HG03378 (cell line): ENCODE measurements around the gene C19orf12.

Experiments
- ATAC-seq: cut with Tn5 transposase; IDR thresholded peaks from one replicate; pipeline ENCODE4 v1.9.1; 2021; ENCODE audit warnings: mild to moderate bottlenecking, moderate library complexity; ENCODE audit not compliant: unreplicated experiment

C19orf12 gene

DNA sequence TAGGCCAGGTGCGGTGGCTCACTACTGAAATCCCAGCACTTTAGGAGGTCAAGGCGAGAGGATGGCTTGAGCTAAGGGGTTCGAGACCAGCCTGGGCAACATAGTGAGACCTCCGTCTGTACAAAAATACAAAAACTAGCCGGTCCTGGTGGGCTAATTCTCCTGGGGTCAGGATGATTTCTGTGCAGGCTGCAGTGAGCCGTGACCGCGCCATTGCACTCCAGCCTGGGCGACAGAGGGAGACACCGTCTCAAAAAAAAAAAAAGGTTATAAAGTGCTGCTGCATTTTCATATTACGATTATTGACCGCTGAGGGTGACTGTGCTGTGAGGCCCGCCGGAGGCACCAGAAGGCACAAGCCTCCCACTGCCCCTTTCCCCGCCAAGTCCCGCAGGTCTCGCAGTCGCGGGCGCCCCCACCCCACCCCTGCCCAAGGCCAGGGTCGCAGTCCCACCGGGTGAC, 50.3 kb downstream of the C19orf12 start:
- ATAC-seq = peak; percentile 20

DNA sequence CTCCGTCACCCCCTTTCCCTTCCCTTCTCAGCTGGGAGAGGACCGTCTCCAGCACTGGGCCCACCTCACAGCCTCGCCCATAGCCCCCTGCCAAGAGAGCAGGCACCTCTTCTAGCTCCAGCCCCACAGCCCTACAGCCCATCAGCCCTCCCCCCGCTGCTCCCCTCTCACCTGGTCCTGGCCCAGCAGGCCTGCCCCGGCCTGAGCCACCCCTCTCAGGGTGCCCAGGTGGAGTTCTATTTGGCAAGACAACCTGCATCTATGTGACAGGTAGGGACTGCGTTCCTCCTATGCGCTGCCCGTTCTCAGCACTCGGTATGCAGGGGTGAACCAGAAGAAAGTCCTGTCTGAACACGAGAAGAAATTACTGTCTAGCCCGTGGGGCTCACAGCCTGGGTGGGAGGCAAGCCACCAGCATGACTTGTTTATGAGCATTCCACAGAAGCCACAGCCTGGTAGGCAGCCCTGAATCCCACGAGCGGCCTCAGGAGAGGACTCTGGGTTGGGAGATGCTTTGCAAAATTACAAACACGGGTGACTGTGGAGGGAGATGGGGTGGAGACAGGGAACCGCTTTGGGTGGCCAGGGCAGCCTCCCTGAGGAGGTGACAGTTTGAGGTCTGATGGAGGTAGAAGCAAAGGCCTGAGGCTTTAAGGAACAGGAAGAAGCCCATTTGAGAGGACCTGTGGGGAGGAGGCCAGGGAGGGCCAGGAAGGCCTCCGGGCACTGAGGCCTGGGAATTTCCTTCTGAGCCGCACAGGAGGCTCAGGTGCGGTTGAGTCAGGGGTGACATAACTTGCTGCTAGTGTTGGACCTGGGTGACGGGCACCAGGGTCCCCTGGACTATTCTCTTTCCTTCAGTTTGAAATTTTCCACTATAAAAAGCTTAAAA, 51.0 kb downstream of the C19orf12 start:
- ATAC-seq = no peak

DNA sequence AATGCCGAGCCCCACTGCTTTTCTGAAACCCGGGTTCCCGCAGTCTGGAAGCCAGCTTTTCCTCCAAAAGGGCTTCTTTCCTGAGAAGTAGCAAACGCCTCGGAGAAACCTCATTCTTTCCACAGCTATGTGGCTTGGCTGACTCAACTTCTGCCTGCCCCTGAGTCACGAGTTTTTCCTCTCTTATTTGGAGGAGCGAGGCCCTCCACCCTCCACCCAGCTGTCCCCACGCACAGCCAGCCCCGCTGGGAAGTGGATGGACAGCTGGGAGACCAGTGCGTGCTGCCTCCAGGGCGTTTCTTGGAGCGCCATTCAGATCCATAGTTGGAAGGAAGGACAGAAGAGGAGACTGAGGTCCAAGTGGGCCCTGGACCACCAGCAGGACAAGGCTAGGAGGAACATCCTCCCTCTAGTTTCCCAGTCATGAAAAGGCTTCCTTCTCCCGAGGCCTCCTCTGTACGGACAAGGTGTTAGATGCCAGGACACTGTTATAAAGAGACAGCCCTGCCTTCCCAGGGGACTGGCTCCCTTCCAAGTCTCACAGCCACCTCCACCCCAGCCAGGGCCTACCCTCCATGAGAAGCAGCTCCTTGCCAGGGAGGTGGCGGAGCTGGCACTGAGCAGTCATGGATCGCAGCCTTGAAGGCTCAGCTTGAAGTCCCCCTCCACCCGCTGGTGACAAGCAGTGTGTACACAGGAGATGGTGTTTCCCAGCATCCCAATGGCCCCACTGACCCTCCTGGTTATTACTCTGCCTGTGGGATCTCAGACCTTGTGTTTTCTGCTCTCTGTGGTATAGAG, 52.3 kb downstream of the C19orf12 start:
- ATAC-seq = no peak

DNA sequence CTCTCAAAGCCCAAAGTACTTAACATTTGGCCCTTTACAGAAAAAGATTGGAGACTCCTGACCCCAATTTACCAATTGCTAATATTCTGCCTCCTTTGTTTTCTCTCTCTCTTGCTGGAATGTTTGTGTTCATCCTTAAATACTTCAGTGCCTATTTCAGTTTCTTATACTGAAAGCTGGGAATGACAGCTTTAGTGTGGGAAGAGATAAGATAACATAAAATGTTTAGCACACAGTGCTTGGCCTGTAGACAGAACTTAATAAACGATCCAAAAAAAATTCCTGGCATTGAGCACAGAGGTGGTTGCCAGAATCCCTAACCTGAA, 52.8 kb downstream of the C19orf12 start:
- ATAC-seq = no peak

DNA sequence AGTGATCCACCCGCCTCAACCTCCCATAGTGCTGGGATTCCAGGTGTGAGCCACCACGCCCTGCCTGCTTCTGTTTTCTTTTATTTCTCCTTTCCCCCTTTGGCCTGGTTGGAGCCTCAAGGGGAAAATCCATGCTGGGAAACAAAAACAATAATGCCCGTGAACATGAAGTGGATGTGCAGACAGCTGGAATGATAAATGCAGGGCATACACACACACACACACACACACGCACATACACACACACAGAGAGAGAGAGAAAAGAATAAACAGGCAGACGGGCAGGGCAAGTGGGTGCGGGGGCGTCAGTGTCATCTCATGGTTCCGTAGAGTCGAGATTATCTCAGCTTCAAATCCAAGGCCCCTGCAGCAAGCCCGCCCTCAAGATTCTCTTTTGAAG, 54.2 kb downstream of the C19orf12 start:
- no peak for ATAC-seq

DNA sequence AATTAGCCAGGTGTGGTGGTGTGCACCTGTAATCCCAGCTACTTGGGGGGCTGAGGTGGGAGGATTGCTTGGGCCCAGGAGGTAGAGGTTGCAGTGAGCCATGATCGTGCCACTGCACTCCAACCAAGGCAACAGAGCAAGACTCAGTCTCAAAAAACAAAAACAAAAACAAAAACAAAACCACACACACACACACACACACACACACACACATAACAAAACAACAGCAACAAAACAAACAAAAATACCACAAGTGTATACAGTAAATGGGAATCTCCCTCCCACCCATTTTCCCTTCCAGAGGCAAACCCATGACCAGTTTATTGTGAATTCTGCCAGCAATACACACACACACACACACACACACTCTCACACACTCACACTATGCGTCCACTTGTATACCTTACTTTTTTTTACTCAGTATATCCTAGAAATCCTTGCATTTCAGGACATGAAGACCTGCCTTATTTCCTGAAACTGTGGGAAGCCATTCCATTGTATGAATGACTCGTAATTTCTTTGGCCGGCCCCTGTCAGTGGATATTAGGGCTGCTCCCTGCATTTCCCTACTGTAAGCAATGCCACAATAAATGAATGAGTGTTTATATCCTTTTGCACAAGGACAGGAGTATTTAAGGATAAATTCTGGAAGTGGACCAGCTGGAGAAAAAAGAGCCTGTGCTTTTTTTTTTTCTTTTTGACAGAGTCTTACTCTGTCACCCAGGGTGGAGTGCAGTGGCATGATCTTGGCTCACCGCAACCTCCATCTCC, 56.7 kb downstream of the C19orf12 start:
- ATAC-seq = no peak

DNA sequence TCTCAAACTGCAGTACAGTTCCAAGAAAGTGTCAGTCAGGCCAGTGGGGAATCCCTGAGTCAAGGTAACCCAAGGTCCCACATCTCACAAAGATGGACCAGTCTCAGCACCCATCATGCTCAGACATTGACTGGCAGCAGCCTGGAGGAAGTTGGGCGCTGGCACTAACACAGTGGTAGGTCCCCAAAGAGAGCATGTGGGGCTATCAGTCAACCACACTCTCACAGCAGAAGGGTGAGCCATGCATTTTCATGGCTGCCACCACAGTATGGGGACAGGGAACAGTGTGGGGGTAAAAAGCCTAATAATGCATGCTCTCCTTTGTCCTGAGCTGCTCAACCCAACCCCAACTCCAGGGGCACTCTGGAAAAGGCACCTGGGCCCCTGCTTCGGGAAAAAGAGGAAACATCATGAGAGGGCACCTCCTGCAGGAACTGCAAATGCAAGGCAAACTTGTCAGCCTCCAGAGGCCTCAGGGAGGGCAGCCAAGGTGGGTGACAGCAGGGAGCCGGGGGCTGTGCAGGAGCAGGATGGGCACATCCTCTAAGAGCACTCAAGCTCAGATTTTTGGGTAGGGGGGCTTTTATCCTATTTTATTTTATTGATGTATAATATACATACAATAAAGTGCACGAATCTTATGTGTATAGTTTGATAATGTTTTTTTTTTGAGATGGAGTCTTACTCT, 59.3 kb downstream of the C19orf12 start:
- no peak for ATAC-seq

DNA sequence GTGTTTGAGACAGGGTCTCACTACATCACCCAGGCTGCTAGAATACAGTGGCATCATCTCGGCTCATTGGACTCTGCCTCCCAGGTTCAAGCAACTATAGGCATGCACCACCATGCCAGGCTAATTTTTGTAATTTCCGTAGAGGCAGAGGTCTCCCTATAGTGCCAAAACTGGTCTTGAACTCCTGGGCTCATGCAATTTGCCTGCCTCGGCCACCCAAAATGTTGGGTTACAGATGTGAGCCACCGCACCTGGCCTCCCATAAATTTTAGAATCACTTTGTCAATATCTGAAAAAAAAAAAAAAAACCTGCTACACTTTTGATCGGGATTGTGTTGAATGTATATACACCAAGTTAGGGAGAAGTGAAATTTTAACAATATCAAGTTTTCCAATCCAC, 61.7 kb downstream of the C19orf12 start:
- ATAC-seq = no peak

DNA sequence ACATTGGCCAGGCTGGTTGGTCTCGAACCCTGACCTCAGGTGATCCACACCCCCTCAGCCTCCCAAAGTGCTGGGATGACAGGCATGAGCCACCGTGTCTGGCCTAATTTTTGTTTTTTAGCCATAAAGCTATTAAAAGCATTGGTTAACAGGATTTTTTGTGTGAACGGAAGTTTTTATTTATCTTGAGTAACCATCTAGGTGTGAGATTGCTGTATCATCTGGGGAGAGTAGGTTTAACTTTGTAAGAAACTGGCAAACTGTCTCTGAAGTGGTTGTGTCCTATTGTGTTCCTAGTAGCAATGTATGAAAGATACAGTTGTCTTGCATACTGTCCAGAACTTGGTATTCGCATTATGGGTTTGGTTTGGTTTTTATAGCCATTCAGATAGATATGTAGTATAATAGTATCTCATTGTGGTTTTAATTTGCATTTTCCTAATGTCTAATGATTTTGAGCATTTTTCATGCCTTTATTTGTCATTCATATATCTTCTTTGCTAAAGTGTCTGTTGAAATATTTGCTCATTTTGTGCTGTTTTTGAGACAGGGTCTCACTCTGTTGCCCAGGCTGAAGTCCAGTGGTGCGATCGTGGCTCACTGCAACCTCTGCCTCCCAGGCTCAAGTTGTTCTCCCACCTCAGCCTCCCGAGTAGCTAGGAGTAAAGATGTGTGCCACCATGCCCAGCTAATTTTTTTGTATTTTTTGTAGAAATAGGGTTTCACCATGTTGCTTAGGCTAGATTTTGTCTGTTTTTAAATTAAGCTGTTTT, 63.3 kb downstream of the C19orf12 start:
- ATAC-seq = no peak

DNA sequence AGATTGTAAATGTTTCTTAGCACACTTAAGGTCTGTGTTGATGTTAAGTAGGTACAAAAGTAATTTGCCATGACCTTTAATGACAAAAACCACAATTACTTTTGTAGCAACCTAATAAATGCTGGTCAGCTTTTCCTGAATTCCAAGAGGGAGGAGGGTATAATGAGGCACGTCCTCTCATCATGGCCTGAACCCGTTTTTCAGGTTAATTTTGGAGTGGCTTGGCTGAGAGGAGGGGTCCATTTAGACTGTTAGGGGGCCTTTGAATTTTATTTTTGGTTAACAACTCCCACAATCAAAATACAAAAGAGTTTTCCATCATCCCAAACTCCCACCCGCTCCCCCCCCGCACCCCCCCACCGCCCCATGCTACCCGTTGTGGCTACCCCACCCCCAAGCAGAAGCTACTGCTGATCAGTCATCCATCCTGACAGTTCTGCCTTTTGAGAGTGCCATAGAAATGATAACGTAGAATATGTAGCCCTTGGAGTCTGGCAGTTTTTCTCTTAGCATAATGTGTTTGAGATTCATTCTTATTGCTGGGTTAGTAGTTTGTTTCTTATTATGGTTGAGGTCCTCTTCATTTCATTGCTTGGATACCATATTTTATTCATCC, 64.2 kb downstream of the C19orf12 start:
- no peak for ATAC-seq
